ENCODE results near the gene COG5. TPM values are rescaled to one million over a fixed set of nuclear protein-coding genes. Genes with fewer than 3 reads are reported as not detected.
"Not testable (repeated sequence)": the region's sequence is repeated elsewhere in the genome, so short reads cannot be mapped to it uniquely, and the experiment has no call there.

COG5 gene
- total RNA-seq, 1 donor from 2014 or later = 37.2 TPM

DNA sequence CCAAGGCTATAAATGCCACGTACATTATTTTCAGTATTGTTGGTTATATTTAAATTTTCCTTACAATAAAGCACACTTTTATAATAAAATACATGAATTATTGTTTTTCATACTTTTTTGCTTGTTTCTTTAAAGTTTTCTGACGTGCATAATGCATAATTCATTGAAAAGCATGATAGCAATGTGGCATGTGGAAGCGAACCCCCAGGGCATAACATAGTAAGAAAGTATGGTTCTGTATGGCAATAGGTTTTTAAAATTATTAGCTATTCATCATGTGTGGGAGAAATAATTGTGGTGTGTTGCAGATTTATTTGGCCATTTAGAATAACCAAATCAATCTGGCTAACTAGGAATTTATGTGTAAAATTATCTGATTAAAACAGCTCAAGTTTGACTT is 402.3 kb downstream of the COG5 start:
- Mint-ChIP-seq H3K27me3 (no peaks in the 10 kb centered on the region), H3K36me3 (no peaks in the 10 kb centered on the region), H3K4me1 (ENCODE audit: unreplicated experiment) (peaks cover 6% of the 10 kb centered on the region), H3K9me3 (no peaks in the 10 kb centered on the region), H3K27ac (no peak overlapping the region), H3K4me3 (no peak overlapping the region)
- DNase-seq (ENCODE audit: extremely low spot score, unreplicated experiment) = no peak
- TF ChIP-seq, protein P1, sequence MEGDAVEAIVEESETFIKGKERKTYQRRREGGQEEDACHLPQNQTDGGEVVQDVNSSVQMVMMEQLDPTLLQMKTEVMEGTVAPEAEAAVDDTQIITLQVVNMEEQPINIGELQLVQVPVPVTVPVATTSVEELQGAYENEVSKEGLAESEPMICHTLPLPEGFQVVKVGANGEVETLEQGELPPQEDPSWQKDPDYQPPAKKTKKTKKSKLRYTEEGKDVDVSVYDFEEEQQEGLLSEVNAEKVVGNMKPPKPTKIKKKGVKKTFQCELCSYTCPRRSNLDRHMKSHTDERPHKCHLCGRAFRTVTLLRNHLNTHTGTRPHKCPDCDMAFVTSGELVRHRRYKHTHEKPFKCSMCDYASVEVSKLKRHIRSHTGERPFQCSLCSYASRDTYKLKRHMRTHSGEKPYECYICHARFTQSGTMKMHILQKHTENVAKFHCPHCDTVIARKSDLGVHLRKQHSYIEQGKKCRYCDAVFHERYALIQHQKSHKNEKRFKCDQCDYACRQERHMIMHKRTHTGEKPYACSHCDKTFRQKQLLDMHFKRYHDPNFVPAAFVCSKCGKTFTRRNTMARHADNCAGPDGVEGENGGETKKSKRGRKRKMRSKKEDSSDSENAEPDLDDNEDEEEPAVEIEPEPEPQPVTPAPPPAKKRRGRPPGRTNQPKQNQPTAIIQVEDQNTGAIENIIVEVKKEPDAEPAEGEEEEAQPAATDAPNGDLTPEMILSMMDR (conservative IDR thresholded peaks at IDR 0.05) = no peak

DNA sequence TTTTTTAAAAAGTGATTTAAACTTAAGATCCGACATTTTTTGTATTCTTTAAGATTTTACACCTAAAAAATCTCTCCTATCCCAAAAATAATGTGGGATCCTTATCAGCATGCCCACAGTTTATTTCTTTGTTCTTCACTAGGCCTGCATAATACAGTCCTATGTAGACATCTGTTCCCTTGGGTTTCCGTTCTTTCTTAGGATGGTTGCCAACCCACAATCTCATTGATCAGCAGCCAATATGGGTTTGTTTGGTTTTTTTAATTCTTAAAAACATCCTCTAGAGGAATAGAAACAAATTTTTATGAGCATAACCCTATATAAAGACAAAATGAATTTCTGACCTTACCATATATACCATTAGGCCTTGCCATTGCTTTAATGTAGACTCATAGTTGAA is 403.3 kb downstream of the COG5 start:
- TF ChIP-seq, protein P1 (conservative IDR thresholded peaks at IDR 0.05) = no peak
- H3K9me3 Mint-ChIP-seq = no peaks in the 10 kb centered on the region
- peaks cover 5% of the 10 kb centered on the region for H3K36me3 Mint-ChIP-seq
- H3K4me1 Mint-ChIP-seq (ENCODE audit: unreplicated experiment) = peaks cover 4% of the 10 kb centered on the region
- H3K27me3 Mint-ChIP-seq = no peaks in the 10 kb centered on the region
- no peak overlapping the region for H3K4me3 Mint-ChIP-seq
- H3K27ac Mint-ChIP-seq = no peak overlapping the region
- no peak for DNase-seq (ENCODE audit: extremely low spot score, unreplicated experiment)

DNA sequence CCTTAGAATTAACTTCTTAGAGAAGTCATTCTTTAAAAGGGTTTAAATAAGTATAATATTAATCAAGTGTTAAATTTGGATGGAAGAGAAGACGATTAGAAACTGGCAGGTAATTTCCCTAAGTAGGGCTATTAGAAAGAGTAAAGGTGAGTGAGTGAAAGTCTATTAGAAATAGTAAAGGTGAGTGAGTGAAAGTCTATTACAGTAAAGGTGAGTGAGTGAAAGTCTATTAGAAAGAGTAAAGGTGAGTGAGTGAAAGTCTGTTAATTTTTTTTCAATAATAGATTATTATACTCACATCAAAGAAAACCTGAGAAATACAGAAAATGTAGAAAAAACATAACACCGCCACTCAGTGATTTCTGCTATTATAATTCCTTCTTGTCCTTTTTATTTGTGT is 405.7 kb downstream of the COG5 start:
- DNase-seq (ENCODE audit: extremely low spot score, unreplicated experiment) = no peak
- Mint-ChIP-seq H3K27me3 (no peaks in the 10 kb centered on the region), H3K4me3 (no peak overlapping the region), H3K36me3 (peaks cover 5% of the 10 kb centered on the region), H3K9me3 (no peaks in the 10 kb centered on the region), H3K4me1 (ENCODE audit: unreplicated experiment) (no peaks in the 10 kb centered on the region), H3K27ac (no peak overlapping the region)
- TF ChIP-seq, protein P1 (conservative IDR thresholded peaks at IDR 0.05) = no peak

DNA sequence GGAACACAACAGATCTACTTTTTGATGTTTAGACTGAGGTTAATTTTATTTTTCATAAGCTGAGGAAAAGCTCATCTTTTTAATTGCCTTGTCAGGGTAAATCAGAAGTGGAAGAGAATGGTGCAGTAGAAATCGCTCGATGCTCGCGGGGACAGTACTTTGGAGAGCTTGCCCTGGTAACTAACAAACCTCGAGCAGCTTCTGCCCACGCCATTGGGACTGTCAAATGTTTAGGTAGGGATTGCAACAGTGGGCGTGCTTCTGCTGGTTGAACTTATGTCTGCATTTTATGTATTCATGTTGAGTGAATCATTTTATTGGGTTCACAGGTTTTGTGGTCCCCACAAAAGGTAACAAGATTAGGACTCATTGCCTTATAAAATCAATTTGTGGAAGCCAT is 406.6 kb downstream of the COG5 start:
- no peak overlapping the region for H3K27ac Mint-ChIP-seq
- H3K36me3 Mint-ChIP-seq = peaks cover 5% of the 10 kb centered on the region
- TF ChIP-seq, protein P1 (conservative IDR thresholded peaks at IDR 0.05) = no peak
- no peak for DNase-seq (ENCODE audit: extremely low spot score, unreplicated experiment)
- no peaks in the 10 kb centered on the region for H3K27me3 Mint-ChIP-seq
- H3K4me3 Mint-ChIP-seq = no peak overlapping the region
- peaks cover under 1% of the 10 kb centered on the region for H3K4me1 Mint-ChIP-seq (ENCODE audit: unreplicated experiment)
- no peaks in the 10 kb centered on the region for H3K9me3 Mint-ChIP-seq

DNA sequence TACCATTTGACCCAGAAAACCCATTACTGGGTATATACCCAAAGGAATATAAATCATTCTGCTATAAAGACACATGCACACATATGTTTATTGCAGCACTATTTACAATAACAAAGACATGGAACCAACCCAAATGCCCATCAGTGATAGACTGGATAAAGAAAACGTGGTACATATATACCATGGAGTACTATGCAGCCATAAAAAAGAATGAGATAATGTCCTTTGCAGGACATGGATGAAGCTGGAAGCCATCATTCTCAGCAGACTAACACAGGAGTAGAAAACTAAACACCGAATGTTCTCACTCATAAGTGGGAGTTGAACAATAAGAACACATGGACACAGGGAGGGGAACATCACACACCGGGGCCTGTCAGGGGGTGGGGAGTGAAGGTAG is 408.0 kb downstream of the COG5 start:
- DNase-seq (ENCODE audit: extremely low spot score, unreplicated experiment); H3K4me1 Mint-ChIP-seq (ENCODE audit: unreplicated experiment); H3K4me3 Mint-ChIP-seq; H3K9me3 Mint-ChIP-seq; H3K36me3 Mint-ChIP-seq; H3K27me3 Mint-ChIP-seq; H3K27ac Mint-ChIP-seq: not testable (repeated sequence)

DNA sequence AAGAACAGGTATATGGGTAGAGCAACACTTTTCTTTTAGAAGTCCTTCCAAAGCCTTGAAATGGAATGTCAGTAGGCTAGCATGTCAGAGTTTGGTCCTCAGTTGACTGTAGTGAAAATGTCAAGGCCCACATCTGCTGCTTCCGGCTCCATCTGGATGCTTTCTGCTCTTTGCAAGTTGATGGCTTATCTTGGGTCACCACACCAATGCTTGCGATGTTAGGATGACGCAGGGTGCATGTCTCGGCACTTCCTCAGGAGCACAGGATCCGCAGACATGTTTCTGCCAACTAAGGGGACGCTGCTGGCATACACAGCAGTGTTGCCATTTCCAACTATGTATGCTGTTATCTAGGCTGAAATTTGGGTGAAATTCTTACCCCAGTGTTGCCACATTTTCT is 408.9 kb downstream of the COG5 start:
- Mint-ChIP-seq H3K36me3 (peaks cover 5% of the 10 kb centered on the region), H3K4me3 (no peak overlapping the region), H3K27ac (no peak overlapping the region), H3K27me3 (no peaks in the 10 kb centered on the region), H3K4me1 (ENCODE audit: unreplicated experiment) (peaks cover 4% of the 10 kb centered on the region), H3K9me3 (no peaks in the 10 kb centered on the region)
- DNase-seq (ENCODE audit: extremely low spot score, unreplicated experiment) = no peak
- TF ChIP-seq, protein P1 (conservative IDR thresholded peaks at IDR 0.05) = no peak

All from type B pancreatic cell (in vitro differentiated cells).